ENCODE measurements around the gene TNNT2.

TNNT2 gene

DNA sequence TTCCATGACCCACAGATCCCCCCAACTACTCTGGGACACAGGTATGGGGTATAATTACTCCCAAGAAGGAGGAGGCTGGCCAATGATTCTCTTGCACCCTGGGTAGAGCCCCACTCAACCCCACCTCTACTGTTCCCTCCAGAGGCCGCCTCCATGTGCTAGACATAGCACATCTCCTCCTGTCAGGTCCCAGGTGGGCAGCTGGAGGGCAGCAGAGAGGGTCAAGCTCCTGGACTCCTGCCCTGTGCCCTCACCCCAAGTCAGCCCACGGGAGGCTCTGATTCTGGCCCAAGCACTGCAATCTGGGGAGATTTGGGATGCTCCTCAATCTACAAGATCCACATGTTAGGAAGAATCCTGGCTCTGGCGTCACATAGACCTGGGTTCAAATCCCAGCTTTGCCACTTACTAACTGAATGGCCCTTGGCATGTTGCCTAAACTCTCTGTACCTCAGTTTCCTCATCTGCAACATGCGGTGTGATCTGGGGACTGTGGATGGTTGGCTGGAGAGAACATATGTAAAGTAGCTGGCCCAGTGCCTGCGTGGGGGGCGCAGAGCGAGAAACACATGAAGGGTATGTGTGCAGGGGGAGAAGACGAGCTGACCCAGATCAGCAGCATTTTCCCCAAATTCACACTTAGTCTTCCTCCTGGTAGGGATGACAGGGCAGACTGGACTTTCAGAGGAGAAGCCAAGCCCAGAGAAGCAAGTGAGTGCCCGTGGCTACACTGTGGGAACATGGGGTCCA lies 23.2 kb downstream of the TNNT2 start:
- DNase-seq = no peak

DNA sequence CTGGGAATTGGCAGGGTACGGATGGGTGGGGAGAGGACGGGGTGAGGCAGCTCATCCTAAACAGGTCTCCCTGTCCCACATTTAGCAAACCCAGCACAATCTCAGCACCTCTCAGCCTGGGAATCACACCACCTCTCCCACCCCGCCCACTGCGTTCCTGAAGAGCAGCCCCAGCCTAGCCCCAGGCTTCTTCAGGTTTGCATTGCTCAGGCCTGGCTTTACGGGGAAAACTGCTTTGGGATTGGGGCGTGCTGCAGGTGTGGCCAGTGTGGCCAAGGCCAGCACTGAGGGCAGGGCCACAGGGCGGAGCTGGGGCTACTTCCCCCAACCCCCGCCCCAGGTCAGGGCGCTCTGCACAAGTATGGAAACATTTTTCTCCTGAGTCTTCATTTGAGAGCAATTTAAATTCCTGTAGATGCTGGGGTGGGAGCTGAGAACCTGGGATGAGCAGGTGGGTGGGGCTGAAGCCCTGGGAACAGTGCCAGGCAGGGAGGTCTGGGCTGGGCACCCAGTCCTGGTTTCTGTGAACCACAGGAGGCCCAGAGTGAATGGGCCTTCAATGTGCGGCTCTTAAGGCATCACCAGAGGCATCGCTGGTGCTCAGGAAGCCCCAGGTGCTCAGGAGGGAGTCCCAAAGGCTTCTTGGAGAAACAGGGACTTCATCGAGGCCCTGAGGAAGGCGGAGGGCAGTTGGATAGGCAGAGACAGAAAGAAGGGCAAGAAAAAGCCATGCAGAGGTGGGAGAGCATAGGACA lies 24.1 kb downstream of the TNNT2 start:
- no peak for DNase-seq

DNA sequence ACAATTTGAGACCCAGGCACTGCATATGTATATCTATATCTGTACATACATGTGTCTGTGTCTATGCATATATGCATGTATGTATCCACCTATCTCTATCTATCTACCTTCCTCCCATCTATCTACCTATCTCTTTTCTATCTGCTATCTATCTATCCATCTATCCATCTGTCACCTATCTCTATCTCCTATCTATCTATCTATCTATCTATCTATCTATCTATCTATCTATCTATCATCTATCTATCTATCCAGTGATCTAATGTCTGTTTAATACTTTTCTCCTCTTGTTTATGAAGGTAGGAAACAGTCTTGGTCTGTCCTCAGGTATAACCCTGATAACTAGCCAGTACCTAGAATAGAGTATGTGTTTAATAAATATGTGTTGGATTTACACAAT lies 25.9 kb downstream of the TNNT2 start:
- no peak for DNase-seq

DNA sequence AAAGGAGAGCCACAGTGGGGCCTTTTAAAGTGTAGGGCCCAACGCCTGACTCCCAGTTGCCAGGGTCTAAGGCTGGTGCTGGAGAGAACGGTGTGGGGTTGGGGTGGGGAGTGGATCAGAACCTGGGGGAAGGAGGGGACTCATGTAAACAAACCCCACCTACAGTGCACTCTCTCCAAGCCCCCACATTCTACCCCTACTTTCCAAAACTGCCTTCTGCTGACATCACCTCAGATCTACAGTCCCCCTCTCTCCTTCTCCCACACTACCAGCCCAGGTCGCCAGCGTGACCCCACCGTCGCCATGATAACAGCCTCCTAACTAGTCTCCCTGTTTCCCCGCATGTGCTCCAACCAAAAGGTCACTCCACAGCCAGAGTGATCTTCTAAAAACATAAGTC lies 26.6 kb downstream of the TNNT2 start:
- no peak for DNase-seq

DNA sequence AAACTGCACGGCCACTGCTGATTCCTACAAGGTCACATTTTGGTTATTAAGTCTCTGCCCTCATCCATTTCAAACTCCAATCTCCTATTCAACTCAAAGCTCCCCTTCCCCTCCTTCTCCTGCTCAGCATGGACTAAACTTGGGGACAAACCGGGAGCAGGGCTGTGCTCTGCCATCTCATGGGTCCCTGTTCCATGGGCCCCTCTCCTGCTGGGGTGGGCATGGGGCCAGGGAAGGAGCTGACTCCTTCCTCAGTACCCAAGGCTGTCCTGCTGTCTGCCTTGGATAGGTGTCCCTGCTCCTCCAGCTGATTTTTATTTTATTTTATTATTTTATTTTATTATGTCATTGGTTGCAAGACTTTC lies 27.1 kb downstream of the TNNT2 start:
- no peak for DNase-seq

DNA sequence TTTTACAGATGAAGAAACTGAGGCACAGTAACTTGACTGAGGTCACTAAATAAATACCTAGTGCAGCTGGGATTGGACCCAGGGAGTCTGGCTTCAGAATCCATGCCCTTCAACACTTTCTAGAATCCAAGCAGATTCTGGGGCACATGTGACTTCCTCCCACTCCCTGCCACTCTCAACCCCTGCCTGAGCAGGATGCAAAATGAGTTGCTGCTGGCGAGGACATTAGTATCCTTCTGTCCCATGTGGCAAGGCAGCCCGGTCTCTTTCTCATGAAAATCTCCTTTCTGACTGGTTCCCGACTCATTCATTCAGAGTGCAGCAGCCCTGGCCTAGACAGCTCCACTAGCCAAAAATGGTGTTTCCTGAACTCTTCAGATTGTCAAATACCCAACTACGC lies 28.4 kb downstream of the TNNT2 start:
- no peak for DNase-seq

DNA sequence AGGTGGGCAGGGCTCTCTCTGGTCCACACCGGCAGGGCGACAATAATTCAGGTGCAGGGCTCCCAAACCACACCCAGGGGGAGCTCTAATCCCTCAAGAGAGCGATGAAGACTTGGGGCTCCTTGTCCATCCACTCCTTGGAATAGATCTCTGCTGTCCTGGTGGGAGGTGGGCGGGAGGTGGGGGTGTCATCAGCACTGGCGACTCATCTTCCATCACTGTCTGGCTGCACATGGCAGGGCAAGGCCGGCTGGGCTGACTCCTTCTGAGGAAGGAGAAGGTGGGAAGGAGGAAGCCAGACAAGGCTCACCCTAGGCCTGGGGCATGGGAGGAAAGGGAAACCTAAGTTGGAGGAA lies 29.3 kb downstream of the TNNT2 start:
- DNase-seq = no peak

DNA sequence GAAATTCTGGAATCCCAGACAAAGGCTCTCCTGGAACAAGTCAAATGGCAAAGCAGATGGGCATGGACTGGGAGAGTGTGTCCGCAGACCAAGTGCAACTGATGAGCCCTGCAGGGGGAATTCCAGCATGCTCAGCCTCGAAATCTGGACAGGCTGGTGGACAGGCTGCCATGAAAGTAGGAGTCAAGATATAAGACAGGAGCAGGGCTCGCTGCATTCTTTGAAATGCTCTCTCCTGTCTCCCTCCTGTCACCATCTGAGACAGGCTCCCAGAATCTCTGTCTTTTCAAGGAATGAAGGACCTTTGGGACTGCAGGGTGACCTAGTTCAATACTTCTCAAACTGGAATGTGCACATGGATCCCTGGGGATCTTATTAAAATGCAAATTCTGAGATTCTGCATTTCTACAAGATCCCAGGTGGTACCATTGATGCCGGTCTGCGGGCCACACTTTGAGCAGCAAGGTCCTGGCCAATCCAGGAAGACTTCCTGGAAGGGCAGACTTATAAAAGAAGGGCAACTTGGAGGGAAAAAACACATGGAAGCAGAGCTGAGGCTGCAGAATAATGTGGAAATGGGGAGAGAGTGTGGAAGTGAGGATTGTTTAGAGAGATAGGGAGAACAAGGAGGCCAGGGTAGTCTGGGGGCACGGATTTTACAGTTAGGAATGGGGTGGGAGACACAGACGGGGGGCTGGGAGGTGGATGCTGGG lies 29.8 kb downstream of the TNNT2 start:
- no peak for DNase-seq

DNA sequence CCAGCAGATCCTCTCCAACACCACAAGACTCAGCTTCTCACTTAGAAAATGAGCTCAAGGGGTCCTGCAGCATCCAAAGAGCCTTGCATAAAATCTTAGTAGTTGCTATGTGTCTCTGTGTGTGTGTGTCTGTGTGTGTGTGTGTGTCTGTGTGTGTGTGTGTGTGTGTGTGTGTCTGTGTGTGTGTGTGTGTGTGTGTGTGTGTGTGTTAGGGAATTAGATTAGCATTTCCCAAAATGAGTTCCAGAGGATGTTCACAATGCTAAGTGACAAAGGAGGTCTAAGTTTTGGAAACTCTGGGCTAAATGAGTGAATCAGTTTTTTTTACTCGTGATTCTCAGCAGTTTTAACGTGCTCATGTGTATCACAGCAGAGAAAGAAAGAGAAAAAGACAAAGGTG lies 30.5 kb downstream of the TNNT2 start:
- DNase-seq = no peak

DNA sequence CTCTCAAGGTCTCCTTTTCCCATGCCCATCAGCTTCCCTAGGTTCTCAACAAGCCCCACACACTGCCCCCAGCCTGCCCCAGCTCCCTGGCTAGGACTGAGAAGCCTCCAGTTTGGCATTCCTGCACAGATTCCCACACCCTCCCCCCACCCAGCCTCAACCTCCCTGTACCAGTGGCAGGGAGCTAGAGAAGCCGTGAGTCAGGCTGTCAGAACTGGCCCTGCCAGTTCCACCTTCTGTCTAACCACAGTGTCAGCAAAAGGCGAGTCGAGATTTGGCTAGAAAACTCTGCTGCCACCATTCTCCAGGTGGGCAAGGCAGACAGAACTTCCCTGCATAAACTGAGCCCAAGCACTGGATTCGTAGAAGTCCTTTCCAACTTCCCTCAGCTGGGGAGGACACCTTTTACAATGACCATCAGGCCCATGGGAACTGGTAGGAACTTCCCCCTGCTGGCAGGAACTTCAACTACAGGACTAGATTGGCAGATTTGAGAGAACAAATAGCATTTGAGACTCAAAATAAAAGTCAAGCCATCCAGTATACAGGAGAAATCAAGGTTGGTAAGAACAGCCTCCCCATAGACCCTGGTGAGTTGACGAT lies 31.0 kb downstream of the TNNT2 start:
- DNase-seq = no peak

DNA sequence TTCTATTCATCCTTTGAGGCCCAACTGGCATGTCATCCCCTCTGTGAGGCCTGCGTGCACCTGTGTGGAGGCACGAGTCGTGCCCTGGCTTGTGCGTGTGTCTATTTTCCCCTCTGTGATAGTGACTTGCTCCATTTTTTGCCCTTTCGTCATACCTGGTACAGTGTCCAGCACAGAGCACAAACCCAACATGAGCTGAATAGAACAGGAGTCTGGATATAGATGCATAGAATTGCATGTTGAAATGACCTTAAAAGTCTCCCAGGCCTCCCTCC lies 32.5 kb downstream of the TNNT2 start:
- no peak for DNase-seq

DNA sequence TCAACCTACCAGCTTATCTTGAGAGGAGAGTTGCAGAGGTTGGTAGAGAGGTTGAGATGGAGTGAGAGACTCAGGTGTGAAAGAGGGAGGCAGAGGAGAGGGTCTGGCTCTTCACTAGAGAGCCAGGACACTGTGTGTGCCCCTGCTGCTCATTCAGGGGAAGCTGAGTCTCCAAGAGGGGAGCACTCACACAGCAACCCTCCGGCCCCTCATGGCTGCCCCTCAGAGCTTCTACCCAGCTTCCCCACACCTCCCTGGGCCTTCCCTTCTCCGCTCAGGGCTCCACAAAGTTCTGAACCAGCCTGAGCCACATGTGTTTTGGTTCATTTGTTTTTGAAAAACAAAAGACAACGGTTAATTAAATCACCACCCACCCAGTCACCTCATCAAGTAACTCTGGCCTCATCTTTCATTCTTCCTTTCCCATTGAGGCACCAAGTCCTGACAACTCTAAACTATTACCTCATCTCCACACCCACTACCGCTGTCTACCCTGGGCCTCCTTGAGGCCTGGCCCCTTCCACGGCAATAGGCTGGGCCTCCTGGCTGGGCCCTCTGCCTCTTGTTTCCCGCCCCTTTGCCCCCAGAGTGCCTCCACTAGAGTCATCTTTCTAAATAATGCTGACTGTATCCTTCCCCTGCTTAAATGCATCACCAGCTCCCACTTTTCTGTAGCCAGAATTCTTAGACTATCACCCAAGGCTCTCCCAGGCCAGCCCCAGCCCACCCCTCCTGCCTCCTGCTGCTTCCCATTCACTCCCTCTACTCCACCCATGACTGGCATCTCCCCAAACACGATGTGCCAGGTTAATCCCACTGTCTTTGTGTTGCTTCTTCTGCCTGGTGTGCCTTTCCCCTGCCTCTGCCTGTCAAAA lies 33.0 kb downstream of the TNNT2 start:
- DNase-seq = no peak

DNA sequence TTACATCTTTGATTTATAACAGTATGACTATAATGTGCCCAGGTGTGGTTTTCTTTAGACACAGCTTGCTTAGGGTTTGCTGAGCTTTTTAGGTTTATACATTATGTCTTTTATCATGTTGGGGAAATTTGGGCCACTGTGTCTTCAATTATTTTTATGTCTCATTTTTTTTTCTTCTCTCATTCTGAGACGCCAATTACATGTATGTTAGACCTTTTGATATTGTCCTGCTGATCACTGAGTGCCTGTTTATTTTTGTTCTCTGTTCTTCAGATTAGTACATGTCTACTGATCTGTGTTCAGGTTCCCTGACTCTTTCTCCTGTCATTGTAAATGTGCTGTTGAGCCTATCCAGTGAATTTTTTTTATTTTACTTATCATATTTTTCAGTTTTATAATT lies 36.1 kb downstream of the TNNT2 start:
- DNase-seq = no peak

DNA sequence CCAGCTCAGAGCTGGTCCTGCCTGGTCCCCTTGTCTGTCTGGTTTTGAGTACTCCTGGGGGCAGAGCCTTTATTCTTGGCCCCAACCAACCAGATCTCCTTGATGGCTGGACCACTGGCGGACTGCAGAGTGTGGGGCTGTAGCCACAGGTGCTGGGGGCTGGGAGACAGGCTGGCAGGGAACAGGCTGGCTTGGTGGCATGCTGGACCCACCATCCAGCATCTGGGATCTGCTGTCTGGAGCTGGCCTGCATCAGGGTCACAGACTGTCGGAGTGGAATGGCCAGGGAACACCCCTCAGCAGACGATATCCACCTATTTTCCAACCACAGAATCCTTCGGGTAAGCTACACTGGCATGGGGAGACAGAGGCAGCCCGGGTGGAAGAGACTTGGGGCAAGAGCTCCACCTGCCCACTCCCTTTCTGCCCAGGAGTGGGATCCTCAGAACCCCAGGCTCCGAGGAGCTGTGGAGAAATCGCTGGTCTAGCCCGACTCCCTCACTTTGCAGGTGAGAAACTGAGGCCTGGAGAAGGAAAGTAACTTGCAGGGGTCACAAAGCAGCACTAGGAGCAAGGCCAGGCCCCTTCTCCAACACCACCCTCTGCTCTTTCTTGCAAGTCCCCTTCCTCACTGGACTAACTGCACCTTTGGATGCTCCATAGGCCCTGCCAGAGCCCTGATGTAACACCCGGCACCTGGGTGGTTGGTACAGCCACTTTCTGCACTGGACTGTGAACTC lies 40.6 kb downstream of the TNNT2 start:
- DNase-seq = no peak

DNA sequence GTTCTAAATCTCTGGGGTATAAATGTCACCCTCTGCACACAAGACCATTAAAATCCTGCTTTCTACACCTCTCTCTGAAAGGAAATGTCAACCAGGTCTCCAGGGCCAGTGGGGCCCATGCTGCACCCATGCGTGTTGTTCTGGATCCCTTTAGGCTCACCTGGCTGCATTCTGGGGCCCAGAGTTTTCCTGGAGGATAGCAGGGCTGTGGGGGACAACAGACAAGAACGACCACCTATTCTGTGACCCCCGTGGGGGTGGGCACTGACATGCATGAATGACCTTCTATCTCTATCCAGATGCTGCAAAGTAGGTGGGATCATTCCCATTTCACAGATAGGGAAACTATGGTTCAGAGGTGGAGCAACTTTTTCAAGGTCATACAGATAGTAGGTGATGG lies 41.6 kb downstream of the TNNT2 start:
- no peak for DNase-seq

DNA sequence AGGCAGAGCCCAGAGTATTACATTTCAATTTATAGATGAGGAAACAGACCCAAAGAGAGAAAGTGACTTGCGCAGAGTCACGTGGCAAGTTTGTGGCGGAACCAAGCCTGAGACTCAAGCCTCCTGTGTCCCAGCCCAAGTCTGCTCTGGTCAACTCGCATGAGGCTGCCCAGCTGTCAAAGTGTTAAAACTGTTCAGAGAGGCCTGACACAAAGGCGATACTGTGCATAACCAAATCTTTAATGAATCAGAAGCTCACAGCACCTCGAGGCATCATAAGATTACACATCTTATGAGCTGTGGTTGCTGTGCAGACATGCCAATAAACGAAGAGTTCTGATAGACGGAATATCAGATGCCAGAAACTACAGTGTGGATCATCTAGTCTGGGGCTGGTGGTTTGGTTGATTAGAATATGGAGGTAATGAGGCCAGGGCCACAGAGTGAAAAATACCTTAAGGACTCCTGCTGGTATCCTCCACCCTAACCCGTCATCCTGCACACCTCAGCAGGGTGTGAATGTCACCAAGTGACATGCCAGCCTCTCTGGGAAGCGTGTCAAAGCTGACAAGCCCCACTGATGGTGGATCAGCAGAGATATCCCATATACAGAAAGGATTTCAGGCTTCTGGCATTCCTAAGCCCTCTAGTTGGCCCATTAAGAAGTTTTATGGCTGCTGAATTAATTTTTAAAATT lies 42.2 kb downstream of the TNNT2 start:
- no peak for DNase-seq

DNA sequence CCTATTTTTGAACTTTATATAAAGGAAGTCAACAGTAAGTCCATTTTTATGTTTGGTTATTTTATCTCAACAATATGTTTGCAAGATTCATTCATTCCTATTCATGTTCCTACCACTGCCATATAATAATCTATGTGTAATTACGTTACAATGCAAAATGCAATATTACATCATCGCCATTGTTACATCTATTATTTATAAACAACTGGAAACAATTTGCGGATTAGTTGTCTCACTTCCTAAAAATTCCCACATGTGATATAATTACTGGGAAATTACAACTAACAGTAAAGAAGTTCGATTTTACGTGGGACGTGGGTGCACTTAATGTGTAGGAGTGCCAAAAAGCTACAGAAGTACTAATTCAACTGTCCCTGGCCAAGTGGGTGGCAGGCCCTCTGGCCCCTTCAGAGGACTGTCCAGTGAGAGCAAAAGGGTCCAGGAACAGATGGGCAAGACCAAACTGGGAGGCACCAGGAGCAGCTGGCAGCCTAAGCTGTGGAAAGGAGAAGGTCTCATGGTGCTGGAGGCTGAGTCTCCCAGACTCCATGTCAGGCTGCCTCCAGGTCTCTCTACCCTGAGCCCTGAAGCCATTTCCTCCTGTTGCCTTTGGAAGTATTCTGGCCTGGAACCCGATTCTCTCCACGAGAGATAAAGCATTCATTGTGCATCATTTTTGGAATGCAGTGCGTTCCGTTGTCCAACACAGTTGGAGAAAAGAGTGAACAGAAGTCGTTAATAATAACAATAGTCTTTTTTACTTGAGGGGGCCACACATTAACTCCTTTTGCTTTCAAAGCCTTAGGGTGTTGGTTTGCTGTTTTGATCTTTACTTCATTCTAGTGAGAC lies 42.9 kb downstream of the TNNT2 start:
- DNase-seq = no peak

DNA sequence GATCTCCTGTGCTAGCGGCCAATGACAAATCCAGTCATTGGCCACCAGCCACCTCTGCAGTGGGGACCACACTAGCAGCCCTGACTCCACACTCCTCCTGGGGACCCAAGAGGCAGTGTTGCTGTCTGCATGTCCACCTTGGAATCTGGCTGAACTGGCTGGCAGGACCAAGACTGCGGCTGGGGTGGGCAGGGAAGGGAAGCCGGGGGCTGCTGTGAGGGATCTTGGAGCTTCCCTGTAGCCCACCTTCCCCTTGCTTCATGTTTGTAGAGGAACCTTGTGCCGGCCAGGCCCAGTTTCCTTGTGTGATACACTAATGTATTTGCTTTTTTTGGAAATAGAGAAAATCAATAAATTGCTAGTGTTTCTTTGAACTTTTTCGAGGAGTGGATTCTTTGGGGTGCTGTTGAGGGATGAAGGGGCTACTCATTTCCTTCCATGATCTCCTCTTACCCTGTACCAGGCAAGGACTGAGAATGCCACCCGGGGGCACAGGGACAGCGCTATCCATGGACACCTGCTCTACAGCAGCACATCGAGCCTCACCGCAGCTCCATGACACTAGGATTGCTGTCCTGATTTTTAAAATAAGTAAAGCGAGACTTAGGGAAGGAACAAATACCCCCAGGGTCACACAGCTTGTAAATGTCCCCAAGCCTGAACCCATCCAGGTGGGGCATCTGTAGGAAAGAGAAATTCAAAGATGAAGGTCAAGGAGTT lies 44.7 kb downstream of the TNNT2 start:
- DNase-seq = no peak

DNA sequence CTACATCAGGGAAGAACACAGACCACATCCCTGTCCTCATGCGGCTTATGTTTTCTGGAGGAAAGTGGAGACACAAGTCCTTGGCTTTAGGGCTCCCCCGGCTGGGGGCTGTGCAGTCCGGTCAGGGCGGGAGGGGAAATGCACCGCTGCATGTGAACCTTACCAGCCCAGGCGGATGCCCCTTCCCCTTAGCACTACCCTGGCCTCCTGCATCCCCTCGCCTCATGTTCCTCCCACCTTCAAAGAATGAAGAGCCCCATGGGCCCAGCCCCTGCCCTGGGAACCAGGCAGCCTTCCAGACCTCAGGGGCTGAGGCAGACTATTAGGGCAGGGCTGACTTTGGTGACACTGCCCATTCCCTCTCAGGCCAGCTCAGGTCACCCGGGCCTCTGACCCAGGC lies 45.5 kb downstream of the TNNT2 start:
- no peak for DNase-seq

DNA sequence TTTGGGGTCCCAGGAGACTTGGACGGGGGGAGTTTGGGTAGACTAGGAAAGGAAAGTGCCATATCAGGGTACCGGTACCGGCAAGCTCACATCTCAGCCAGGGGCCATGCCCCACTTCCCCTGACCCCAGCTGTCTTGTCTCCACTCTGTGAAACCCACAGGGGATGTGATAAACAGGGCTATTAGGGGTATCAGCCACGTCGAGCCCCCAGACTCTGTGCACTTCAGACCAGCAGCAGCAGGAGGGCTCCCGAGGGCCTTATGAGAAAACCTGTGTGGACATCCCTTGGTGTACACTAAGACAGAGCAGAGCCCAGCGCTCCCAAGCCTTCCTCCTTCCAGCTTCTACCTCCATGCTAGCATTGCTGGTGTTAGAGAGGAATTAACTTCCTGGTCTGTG lies 46.3 kb downstream of the TNNT2 start:
- no peak for DNase-seq
